Activated T-helper 1 cell treated with anti-CD3 and anti-CD28 coated beads, Interleukin-2, amount 50 U/mL, for 16 hours (primary cell): ENCODE results near the gene CDH9.
"Not testable (repeated sequence)": the region's sequence is repeated elsewhere in the genome, so short reads cannot be mapped to it uniquely, and the experiment has no call there.

Experiments used
- DNase-seq, 2 donors: peaks; one replicate each; pipeline ENCODE4 v3.0.0-alpha.2; 2020; ENCODE audit warnings: low read depth in 1 of 2, low spot score in 1 of 2

CDH9 gene

DNA sequence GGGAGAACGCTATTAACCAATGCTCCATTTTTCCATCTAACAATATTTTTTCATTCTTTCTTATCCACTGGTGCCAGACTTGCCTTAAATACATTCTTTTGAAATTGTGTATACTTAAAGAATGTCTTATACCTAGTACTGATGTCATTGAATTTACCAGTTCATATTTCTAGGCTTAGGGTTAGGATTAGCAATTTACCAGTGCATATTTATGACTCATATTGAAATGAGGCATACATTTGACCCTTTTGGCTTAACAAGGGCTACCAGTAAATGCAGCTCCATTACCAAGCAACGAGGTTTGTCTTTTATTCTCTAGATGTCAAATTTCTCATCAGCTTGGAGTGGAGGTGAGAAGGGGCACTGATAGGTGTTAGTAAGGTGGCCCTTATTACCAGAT is 89.5 kb downstream of the CDH9 start:
- DNase-seq: no peak

DNA sequence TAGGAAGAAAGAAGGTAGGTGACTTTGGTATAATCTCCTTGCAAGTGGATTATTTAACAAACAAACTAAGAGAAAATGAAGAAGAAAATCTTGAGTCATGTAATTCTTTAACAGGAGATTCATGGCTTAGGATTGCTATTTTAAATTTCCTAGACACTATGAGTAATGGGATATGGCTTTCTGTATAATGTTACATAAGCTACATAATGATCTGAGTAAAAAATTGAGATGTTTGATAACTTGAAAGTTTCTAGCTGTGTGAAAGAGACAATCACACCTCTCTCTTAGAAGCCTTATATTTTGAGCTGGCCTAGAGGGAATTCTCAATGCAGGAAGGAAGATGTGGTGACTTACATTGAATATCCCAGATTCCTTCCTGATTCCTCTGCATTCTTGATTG is 92.5 kb downstream of the CDH9 start:
- DNase-seq: no peak

DNA sequence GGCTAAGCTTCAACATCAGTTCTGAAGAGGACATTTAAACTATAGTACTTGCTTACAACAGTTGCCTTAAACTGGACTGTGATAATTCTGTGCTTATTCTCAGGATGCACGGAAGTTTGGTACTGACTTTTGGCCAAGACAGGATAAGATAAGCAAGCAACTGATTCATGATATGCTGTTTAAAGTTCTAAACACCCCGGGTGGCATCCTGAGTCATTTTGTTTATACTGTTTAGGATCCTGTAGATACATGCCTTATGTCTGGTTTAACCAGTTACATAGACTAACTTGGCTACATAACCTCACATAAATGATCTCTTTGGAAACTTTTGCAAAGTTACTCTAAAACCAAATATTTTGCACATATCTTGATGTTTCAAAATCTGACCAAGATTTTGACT is 95.9 kb downstream of the CDH9 start:
- no peak for DNase-seq

DNA sequence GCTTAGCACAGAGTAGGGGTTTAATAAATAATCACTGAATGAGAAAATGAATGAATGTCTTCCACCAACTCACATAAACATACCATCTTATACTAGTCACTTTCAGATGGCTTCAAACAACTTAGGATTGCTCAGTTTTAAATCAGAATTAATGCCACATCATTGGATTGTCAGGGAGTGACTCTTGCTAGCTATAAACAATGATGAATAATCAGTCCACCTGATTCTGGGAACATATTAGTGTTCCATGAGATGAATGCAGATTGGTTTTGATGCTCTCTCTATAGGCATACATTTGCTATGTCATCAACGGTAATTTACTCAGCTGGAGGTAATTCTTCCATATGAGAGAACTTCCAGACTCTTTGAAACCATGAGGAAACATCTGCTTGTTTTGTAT is 97.4 kb downstream of the CDH9 start:
- no peak for DNase-seq

DNA sequence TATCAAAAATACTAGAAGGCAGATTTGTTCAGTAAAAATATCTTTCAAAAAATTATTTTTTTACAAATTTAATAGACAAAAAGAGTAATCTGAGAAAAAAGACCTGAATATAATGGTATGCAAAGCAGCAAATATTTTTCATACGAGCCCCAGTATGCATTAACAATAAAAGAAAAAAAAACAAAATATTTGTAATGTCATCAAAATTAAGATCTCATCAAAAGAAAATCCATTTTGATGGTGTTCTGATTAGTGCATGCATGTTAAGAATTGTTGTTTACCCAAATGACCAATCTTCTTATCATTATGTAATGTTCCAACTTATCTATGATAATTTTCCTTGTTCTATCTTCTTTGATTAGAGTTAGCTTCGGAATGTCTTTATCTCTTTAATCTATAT is 106.1 kb downstream of the CDH9 start:
- DNase-seq: no peak

DNA sequence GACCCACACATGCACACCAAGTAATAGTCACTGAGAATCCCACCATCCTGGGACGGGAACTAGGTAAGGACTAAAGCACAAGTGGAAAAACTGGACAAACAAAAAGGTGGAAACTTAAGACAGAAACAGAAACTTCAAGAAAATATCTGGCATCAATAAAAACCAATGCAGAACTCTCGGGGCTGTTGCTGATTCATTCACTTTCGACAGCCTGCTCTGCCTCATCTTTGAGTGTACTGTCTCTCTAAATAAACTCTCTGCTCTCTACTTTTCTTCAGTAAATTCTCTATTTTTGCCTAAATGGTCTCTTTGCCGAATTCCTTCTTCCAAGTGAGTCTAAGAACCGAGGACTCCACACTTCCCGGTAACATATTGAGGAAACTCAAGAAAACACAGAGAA is 116.9 kb downstream of the CDH9 start:
- no peak for DNase-seq

DNA sequence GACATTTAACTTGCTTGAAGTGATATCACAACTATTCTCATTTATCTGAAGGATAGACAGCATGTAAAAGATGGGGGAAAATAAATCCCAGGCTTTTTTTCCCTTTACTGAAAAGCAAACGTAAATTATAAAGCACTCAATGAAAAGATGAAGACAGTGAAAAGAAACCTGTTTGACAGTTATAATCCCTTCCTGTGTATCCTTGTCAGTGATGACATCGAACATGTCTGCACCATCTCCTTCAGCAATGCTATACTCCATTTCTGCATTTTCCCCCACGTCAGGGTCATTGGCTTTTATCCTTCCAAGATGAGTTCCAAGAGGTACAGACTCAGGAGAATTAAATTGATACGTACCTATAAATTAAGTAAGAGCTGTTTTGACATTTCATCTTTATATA is 134.9 kb downstream of the CDH9 start:
- no peak for DNase-seq

DNA sequence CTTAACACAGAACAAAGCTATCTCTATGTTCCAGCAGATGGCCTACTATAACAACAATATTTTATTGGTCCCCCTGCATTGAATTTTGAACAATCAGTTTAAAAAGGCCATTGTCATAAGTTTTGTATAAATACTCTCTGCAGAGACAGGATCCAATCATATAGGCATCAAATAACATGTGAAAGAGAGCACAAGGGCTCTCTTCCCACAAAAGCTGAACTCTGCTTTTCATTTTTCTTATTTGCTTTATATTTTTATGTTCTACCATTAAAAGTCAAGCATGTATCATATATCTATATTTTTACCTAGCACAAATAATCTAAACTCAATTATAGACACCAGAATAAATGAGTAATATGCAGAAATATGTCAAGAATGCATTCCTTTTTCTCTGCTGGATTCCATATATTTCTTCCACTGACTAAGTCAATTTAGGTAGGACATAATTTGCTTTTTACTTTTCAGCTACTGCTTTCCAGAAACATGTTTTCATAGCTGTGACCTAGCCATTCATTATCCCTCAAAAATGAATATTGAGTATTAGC is 143.6 kb downstream of the CDH9 start:
- DNase-seq: no peak

DNA sequence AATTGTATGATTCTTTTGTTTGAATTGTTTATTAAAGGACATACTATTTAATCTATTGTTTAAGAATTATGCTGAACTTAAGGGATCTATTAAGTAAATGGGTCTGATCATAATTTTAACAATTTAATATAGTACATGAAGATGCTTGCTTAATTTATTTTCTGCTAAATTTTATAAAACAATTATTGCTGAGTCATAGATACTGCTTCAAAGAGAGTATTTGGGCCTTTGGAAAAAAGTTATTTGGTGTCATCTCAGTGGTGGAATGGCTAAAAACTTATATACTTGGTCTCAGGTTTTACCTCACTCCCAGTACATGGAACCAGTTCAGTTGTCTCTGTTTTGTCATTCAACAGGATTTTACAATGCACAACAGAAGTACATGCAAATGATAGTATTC is 145.3 kb downstream of the CDH9 start:
- DNase-seq: no peak

DNA sequence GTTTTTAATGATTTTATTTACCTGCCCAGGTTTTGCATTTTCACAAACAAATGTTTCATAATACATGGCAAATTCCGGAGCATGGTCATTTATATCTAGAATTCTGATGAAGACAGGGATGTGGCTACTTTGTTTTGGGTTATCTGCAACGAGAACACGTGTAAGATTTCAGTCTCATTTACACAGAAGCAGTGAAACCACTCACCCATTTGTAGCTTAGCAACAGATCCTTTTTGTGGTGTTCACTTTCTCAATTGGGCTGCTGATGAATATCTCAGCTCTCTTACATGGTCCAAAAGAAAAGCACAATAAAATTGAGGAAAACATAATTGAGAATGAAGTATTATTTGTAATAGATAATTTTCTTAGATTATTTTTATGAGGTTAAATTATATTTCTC is 148.6 kb downstream of the CDH9 start:
- DNase-seq: no peak

DNA sequence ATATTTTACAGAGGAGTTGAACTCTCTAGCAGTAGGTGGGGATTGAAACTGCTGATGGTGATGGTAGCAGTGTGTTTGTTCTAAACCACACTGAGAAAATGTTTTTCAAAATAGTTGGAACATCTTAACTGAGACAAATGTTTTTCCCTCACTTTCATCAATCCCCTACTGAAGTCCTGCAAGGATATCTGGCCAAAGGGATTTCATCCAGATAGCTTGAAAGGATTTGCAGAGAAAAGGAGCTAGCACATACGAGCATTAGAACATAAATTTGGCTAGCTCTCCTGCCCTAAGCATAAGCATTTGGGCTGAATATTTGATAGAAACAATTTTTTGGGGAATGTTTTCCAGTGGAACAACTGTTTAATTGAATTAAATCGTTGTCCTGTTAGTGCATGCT is 153.9 kb downstream of the CDH9 start:
- no peak for DNase-seq

DNA sequence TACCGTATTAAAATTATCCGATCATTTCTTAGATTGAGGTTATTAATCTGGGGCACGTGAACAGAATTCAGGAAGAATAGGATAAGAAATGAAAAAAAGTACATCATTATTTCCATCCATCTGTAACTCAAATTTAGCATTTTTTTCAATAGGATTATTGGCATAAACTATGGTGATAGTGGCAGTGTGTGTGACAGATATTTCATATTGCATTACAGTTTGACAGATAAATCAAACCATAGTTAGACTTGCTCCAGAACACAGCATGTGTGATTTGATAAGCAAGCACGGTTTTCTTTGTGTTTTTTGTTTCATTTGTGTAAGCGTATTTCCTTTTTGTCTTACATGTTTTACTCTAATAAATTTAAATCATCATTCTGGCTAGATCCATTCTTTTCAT is 155.0 kb downstream of the CDH9 start:
- no peak for DNase-seq

DNA sequence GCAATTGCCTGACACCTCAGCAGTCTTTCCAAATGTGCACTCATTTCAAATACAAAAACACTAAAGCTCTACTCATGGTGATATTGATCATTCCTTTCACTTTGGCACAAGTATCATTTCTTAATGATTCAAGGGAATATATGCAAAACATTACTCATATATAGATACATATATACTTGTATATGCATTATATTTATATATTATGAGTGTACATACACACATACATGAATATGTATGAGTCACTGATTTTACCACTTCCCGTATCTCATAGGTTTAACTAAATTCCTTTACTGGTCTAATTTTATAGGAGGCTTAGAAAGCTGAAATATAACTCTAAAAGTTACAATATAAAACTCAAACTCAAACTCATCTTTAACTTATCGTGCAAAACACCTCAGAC is 156.5 kb downstream of the CDH9 start:
- no peak for DNase-seq

DNA sequence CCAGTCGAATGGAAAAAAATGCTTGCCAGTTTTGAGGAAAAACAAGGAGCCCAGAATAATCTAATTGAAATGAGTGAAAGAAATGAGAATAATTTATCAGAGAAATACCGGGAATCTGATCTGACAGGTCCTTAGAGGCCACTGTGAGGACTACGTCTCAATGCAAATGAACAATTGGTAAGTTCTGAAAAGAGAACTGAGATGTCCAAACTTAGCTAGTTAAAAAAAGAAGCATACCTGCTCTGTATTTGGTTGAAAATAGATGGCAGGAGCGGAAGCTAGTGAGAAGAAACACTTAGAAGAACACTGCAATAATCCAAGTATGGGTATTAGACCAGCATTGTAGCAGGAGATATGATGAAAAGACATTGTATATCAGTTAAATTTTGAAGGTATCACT is 161.2 kb downstream of the CDH9 start:
- no peak for DNase-seq

DNA sequence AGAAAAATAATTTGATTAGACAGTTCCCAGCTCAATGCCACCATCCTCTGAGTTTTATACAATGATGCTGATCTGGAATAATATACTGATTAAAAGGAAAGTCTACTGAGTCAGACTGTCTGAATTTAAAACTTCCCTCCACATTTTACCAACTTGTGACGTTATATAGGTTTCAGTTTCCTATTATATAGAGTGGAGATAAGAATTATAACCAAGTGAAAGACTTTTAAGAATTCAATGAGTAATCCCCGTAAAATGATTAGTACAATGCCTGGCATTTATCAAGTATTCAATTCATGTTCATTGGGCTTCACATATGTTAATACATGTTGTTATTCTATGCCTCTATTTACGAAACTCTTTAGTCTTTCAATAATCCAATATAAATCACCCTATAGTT is 166.0 kb downstream of the CDH9 start:
- no peak for DNase-seq

DNA sequence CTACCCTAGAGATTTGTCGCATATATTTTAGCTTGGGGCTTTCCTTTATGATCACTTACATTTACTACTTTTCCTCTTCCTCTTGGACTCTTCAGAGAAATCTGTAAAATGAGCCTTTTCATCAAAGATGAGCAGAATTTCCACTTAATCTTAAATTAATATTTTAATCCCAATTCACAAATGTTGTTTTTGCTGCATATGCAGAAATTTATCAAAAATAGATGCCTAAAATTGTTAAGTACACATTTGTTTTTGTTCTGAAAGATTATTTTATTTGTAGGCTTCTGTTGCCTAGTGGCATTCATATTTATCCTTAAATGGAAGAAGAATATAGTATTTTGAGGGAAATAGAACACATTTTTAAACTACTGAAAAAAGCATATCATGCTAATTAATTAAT is 168.6 kb downstream of the CDH9 start:
- DNase-seq: no peak

DNA sequence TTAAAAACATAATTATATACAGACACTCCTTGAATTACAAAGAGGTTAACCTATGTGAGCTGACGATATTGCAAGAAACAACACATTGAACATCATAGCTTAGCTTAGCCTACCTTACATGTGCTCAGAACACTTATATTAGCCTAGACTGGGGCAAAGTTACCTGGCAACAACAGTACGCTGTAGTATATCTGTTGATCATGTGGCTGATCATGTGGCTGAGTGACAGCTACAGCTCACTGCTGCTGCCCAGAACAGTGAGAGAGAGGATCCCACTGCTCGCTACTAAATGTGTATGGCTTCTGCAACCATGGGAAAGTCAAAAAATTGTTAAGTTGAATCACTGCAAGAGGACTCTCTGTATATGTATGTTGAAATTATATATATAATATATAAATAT is 169.9 kb downstream of the CDH9 start:
- no peak for DNase-seq

DNA sequence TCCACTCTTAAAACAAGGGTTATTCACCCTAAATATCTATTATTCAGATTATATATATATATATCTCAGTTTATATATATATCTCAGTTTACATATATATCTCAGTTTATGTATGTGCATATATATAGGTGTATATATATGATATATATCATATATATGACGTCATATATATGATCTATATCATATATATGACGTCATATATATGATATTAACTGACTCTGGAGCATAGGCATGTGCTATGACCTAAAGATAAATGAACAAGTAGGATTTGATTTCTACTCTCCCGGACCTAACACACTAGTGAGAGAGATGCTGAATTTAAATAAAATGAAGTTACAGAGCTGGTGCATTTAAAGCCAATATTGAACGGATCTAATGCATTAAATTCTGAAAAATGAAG is 174.3 kb downstream of the CDH9 start:
- DNase-seq: no peak

DNA sequence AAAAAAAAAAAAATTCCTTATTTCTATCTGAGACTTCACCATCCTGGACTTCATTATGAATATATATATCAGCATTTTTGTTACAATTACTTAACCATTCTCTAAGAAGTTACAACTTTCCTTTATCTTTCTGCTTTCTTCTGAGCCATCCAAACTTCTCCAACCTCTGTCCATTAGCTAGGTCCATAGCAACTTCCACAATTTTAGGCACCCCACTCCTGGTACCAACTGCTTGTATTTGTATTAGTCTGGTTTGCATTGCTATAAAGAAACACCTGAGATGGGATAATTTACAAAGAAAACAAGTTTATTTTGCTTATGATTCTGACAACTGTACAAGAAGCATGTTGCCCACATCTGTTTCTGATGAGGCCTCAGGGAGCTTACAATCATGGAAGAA is 182.1 kb downstream of the CDH9 start:
- DNase-seq: no peak

DNA sequence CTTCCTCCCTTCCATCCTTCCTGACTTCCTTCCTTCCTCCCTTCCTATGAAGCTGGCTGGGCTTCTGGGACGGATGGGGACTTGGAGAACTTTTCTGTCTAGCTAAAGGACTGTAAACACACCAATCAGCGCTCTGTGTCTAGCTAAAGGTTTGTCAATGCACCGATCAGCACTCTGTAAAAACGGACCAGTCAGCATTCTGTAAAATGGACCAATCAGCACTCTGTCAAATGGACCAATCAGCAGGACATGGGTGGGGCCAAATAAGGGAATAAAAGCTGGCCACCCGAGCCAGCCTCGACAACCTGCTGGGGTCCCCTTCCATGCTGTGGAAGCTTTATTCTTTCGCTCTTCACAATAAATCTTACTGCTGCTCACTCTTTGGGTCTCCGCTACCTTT is 185.9 kb downstream of the CDH9 start:
- not testable (repeated sequence) for DNase-seq

DNA sequence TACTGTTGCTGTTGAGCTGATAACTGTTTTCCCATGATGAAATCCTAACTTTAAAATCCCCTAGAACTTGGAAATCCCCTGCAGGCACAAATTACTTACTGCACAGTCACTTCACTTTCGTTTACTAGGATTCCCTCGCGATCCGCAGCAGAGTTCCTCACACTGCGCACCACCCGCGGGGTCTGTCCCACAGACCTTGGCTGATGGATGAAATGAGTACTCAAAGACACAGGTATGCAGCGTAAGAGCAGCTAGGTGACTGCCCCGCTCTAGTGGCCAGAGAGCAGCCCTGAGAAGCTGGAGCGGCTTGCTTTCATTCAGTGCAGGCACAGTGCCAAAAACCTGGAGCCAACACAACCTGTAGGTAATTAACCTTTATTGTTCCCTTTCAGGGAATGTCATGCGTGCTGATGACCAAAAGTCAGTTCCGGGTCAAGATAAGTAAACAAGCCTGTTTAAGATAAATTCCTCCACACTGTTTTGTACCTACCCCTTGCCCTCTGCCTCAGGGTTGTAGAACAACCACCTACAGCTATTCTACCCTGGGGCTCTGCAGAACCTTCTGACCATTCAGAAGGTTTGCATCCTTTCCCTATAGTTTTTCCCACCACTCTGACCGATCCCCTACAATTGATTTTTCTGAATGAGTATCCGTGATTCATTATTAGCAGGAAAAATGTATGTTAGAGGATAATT is 191.2 kb downstream of the CDH9 start:
- no peak for DNase-seq

DNA sequence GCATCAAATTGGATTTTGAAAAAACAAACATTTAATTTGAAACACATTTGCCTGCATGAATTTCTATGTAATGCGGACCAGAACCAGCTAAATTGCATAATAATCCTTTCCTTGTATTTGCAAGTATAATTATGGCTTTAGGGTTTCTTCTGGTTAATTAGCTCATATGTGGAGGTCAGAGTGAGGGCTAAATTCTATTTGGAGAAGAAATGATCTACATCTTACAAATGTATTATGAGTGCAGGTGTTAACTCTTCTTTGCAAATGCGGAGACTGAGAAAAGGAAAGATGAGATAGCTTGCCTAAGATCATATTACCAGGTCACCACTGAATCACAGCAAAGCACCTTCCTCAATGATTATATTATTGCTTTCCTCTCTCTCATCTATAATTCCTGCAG is 194.7 kb downstream of the CDH9 start:
- no peak for DNase-seq

DNA sequence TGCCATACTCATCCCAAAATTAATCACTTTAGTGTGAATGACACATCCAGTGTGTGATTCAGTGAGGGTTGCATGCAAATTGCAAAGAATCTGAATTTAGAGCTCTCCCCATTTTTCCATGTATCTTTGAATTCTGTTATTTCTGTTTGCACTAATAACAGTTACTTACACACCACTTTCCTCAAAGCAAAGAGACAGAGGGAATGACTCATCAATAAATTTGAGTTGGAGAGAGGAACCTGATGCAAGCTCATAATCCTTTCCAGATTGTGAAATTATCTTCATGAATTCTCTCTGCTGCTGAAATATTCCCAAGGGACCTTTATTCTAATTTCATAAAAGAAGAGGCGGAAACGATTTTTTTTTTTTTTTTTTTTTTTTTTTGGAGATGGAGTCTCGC is 204.8 kb downstream of the CDH9 start:
- DNase-seq: no peak
